ENCODE measurements around the gene SLC44A5.

The SLC44A5 gene

DNA sequence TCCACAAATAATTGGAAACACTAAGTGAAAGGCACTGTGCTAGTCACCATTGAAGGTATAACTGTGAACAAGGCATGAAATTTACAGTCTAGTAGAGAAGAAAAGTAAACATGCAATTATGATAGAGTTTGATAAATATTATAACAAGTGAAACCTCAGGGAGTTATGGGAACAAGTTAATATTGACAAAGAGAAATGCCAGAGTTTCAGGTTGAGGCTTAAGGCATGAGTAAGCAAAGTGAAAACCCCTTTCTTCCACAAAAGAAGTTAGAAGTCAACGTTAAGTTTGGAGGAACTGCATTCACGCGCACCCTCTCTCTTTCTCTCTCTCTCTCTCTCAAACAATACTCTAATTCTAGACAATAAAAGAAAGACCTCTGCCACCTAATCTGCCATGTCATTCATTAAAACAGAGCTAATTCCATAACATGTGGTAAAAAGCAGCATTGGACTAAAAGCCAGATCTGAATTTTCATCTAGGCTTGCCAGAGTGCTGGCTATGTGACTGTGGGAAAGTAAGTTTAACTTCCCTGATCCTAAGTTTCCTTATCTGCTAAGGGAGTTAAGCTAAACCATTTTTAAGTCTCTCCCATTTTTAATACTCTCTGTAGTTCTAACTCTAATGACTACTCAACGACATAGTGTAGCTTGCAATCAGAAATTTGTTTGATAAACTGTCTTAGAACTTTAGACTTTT is 22.0 kb downstream of the SLC44A5 start:
- no peak for DNase-seq (ENCODE audit: low read depth)

DNA sequence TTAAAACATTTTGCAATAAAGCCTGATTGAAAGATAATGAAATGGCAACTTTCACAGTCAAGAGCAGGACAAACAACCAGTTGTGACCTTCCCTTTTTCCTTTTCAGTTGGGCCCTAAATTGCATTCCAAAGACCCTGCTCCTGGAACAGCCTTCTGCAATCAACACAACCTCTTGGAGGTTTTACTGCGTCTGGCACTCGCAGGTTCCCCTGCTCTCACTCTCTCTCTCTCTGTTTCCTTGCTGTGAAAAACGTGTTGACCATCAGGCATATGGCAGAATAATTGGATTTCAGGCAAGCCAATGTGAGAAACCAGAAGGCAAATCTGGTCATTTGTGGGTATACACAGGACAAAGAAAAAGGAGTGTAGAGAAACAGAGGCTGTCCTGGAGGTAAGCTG is 23.2 kb downstream of the SLC44A5 start:
- no peak for DNase-seq (ENCODE audit: low read depth)

DNA sequence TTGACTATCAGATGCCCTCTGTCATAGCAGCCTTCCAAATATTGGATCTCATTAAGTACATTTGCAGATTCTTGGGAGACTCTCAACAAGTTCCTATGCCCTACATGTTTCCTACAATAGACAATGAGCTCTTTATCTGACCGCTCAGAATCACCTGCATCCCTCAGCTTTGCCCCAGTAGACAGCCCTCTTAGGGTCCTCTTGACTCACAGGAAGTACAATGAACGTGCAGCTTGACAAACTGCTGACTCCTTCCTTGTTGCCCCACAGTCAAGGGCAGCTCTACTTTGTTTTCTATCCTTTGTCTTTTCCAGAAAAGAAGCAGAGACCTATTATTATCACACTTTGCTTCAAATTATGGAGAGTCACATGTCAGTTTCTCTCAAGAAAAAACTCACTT is 27.6 kb downstream of the SLC44A5 start:
- no peak for DNase-seq (ENCODE audit: low read depth)

DNA sequence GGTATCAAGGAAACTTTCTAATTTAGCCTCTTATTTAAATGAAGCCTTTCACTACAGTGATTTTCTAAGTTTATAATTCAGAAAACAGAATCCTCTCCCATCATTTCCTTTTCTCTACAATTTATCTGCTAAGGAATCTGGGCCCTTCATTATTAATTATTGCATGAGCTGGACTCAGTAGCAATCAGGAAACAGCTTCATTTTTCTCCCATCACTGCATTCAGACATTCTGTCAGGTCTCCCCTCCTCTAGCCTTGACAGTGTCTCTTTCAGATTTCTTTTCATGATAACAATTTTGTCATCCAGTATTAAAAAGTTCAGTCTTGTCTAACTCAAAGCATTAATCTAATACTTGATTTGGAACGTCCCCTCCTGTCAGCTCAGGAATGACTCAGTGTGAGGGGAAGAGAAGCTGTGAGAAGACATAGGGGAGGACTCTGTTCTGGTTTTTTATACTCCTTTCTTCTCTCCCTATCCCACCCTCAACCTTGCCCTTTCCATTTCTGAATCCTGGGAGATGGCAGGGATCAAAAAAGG is 28.1 kb downstream of the SLC44A5 start:
- DNase-seq (ENCODE audit: low read depth) = no peak

DNA sequence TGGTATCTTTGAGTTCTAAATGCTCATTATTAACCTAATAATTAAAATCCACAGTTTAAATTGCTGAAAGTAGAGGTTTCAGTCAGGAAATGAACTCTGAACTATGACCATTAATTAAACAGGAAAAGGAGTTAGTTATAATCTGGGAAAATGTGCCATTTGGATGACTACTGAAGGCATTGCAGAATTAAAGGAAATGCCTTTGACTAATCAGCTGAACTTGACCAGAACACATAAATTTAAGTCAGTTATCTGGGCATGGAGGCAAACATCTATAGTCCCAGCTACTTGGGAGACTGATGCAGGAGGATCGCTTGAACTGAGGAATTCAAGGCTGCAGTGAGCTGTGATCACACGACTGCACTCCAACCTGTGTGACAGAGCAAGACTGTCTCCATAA is 31.9 kb downstream of the SLC44A5 start:
- DNase-seq (ENCODE audit: low read depth) = no peak

DNA sequence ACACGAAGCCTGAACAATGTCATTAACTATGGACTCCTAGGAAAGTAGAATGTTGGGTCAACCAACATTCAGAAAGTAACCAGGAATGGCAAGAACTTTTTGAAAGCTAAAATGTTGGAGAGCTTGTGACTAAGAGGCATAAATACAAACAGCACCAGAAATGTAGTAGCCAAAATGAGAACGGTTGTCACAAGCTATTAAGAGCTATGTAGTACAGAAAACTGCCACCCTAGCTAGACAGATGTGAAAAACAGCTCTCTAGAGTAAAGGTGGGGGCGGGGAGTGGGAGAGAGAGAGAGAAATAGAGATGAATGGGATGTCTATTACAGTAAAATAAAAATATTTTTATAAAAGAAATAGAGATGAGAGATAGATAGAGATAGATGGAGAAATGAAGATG is 35.1 kb downstream of the SLC44A5 start:
- DNase-seq (ENCODE audit: low read depth) = no peak

DNA sequence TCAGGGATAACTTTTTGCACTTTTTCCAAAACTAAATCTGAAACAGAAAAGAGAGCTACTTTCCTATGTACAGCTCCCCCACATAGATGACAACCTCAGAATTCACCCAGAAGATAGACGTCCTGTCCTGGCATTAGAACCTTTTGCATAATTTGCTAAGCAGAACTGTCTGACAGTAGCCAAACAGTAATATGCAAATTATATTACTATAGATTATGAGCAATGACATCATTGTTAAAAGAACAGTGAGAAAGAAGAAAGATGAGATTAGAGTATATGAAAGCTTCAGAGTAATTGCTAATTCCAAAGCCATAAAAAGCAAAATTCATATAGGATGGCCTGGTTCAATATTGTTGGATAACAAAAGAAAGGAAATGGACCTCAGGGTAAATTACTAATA is 43.7 kb downstream of the SLC44A5 start:
- no peak for DNase-seq (ENCODE audit: low read depth)

DNA sequence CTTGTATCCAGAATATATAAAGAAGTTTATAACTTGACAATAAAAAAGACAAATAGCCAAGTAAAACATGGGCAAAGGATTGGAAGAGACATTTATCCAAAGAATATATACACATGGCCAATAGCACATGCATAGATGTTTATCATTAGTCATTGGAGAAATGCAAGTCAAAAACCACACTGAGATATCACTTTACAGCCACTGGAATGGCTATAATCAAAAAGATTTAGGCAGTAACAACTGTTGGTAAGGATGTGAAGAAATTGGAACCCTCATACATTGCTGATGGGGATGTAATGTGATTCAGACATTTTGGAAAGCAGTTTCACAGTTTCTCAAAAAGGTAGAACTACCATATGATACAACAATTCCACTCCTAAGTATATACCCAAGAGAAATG is 51.1 kb downstream of the SLC44A5 start:
- DNase-seq (ENCODE audit: low read depth) = no peak

DNA sequence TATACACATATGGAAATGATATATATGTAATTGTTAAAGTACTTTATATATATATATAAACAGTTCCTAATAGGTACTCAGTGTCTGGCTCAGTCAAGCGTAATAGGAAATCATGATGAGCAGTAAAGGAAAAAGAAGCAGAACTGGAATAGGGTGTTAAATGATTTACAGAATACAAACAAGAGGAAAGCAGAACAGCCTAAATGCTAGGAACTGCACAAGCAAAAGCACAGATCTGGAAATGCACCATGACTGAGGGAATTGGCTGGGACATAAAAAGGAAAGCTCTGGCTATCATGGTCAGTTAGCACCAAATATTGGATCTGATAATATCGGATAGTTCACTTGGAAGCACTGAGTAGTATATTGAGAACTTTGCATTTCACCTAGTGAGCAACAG is 51.8 kb downstream of the SLC44A5 start:
- no peak for DNase-seq (ENCODE audit: low read depth)

DNA sequence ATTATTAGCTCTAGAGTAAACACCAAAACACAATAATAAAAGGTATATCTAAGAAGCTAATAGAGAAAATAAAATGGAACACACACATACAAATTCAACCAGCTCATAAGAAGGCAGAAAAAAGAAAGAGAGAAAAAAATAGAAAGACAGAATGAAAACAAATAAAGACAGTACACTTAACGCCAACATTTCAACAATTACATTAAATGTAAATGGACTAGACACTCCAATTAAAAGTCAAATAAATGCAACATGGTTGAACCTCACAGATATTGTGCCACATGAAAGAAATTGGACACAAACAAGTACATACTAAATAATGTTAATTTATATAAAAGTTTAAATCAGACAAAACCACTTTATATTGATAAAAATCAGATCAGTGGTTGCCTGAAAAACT is 56.0 kb downstream of the SLC44A5 start:
- no peak for DNase-seq (ENCODE audit: low read depth)

DNA sequence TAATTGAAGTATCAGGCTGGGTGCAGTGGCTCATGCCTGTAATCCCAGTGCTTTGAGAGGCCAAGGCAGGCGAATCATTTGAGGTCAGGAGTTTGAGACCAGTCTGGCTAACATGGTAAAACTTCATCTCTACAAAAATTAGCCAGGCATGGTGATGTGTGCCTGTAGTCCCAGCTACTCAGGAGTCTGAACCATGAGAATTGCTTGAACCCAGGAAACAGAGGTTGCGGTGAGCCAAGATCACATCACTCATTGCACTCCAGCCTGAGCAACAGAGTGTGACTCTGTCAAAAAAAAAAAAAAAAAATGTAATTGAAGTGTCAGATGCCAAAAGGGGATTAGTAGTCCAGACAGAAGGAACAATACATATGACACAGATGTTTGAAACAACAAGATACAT is 56.7 kb downstream of the SLC44A5 start:
- DNase-seq (ENCODE audit: low read depth) = no peak

DNA sequence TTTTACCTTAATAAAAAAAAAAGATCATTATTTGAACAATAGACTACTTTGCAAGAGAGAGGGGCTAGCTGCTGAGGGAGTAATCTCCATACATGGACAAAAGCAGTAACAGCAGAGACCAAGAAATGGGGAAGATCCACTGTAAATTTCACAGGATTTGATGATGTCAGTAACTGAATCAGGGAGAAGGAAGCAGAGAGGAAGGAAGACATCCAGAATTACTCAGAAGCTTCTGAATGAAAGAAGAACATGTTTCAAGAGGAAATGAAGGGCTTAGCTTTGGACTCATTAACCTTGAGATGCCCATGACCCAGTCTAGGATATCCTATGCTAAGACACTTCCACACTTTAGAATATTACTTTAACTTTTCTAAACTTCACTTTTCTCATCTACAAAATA is 60.4 kb downstream of the SLC44A5 start:
- DNase-seq (ENCODE audit: low read depth) = no peak

DNA sequence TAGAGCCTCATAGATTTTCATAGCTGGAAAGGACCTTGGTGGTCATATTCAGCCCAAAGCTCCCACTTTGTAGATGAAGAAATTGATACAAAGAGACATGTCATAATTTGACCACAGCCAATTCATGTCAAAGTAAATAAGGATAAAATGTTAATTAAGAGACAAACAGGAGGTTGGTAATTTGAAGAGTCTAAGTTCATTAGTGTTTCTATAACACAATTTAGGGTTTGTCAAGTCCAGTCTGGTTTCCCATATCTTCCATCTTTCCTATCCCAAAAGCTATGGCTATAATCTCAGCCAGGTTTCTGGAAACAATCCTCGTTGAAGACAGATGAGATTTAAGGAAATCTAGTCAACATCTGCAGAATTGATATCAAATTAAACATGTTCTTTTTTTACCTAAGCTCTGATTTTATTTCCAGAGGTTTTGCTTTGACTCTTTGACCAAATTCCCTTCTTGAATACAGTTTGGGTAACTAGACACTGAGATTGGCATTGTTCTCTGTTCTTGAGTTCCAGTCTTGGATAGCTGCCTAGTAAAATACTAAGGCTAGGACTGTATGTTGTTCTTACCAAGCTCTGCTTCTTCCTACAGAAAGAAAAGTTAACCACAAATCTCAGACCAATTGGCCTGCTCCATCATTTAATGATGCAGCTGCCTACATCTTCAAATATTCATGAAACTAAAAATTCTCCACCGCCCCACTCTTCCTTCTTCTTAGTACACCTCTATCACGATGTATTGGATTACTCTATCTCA is 62.0 kb downstream of the SLC44A5 start:
- DNase-seq (ENCODE audit: low read depth) = no peak

DNA sequence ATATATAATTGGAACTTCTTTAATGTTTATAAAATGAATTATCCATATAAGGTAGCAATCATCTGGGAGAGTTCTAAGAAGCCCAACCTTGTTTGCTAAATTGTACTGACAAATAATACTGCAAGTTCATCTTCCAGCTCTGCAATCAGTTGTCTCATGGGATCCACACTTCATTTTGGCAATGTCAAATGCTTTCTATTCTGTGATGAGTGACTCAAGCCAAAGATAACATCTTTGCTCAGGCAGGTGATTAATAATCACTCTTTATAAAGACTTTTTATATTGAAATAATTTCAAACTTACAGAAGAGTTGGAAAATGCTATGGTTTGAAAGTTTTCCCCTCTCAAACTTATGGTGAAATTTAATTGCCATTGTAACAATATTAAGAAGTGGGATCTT is 67.2 kb downstream of the SLC44A5 start:
- DNase-seq (ENCODE audit: low read depth) = no peak

DNA sequence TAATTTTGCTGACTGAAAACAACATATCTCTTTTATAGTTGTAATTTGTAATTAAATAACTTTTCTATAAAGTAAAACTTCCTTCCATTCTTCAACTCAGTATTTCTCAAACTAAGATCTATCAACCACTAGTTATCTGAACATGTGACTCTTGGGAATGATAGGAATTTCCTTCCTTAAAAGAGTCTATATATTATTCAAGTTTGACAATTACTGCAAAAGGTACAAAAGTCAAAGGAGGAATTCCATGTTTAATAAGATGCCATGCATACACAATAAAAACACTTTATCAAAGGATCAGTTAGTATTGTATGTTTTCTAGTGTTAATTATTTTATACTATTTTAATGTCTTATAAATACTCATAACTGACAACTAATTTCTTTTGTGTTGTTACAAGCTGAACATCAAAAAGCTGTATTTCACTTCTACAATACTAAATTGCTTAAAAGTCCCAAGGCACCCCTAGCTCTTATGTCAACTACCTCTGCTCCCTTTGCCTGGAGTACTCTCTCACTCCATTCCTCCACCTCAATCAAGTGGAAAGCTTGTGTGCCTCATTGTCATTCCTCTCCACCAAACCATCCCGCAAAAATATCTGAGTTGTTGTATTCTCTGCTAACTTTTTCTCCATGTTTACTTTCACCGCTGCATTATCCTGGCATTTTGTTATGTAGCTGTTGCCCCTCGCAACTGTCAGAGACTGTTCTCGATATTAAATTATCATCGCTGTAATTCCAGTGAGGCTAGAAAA is 67.9 kb downstream of the SLC44A5 start:
- DNase-seq (ENCODE audit: low read depth) = no peak

DNA sequence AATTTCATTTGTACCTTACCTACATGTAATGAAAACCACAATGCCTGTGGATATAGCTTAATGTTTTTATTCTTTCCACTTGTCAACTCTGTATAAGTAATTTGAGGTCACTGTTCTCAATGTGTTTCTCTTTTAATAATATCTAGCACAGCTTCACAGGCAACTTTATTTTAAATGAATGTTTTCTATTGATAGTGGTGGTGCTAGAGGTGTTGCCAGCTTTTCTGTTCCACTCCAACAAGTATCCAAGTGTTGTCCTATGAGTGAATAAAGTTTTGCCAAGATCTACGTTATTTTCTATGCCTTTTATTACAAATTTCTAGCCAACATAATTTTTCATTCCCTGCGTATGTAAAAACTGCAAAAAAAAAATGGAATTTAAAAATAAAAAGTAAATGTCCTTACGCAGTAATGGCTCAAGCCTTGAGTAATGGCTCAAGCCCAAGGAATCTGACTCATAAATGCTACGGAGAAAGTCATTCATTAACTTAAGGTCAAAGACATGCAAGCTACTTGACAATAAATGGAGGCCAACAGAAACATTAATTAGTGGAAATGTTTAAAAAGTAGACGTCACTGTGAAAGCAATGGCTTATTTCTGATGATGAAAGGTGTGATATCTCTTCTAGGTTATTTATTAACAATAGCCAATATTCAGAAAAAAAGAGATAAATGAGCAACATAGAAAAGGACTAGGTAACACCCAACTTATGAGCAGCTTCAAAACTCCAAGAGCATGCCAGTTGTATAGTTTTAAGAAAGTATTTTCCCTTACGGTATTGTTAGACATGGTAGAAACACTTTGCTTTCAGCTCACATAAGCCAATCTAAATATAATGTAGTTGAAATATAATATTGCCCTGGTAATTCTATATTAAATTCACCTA is 71.4 kb downstream of the SLC44A5 start:
- DNase-seq (ENCODE audit: low read depth) = no peak

DNA sequence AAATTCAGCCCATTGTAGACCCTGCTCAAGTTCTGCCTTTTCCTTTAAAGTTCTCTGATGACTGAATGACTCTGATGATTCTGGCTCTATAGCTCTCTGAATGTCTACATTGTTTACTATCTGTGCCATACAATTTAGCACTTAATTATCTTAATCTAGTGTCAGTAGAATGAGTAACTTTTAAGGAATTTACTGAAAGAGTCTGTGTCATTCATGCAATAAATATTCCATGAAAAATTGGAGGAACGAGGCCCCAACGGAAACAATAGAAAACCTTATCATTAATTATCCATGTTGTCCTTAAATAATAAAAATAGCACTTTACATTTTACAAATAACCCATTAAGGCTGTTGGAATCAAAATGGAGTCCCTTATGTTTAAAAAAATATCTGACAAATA is 77.8 kb downstream of the SLC44A5 start:
- no peak for DNase-seq (ENCODE audit: low read depth)

DNA sequence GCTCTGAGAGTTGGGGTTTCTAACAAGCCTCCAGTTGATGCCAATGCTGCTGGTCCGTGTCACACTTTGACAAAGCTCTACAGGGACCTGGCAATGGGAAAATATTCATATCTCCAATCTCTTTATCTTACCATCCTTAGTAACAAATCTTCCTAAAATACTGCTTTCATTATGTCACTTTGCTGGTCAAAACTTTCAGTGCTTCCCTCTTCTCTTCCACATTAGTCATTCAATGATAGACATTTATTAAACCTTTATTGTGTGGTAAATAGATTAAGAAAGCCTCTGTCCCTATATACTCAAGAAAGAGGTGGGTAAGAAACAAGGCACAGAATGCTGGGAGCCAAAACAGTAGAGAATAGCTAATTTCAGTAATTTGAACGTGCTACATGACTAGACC is 79.3 kb downstream of the SLC44A5 start:
- DNase-seq (ENCODE audit: low read depth) = no peak

DNA sequence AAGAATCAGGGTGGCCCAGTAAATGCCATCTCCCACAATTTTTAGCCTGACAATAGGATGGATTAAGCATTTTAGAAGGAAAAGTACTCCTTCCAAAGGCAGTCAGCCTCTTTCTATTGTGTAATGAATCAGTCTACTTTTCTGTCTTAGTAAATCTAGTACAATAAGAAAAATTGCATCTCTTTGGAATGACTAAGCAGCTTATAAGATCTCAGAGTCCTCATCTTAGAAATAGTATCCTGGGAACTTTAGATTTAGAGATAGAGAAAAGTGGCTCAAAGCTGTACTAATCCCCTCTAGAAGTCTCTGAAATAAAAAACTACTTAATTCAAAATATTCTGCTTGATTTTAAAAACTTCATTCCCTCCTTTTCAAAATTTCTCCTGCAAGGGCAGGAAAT is 81.4 kb downstream of the SLC44A5 start:
- DNase-seq (ENCODE audit: low read depth) = no peak

DNA sequence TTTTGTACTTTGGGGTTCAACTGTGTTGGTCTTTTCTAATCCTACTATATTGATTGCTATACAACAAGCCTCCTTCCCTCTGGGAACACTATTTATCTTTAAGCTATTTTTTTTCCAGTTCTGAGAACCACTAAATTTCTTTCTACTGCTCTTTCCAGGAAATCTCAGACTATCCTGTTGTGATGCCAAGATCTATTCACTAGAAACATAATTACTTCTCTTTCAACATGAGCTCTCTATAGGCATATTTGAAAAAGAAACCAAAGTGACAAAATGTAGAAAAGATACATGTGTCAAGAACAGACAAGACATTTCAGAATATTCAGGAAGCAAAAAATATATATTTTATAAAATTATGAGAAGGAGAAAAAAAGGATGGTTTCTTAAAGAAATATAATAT is 82.9 kb downstream of the SLC44A5 start:
- no peak for DNase-seq (ENCODE audit: low read depth)

DNA sequence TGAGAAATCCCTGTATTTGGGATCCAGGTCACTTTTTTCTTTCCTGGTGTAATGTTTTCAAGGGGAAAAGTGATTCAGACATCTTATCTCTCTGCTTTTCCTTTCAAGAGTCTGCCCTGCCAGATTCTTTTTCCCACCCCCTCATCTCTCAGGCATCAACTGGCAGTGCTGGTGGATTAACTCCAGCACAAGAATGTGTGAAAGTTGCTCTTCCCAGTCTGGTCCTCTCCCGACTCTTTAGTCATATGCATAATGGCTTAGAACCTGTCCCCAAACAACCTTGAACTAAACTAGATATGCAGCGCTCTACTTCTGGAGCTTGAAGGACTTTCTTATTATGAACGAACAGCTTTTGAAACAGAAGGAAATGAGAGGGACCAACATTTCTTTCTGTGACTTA is 88.5 kb downstream of the SLC44A5 start:
- no peak for DNase-seq (ENCODE audit: low read depth)

DNA sequence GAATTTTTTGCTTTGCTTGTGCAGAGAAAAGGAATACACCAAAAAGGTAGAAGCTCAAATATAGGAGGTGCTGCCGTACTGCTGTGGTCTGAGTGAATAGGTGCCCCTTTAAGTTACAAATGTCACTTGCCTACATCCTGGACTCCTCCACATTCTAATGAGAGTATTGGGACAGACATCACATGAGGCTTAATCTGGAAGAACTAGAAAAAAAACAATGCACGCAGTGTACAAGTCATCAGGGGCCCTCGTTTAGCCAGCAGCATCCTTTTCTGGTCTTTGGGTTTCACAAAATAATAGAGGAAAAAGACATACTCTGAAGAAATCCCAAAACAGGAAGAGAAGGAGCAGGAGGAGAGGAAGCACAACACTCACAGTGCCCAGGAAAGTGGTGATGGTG is 89.3 kb downstream of the SLC44A5 start:
- no peak for DNase-seq (ENCODE audit: low read depth)
